Activated CD4-positive, alpha-beta T cell treated with anti-CD3 and anti-CD28 coated beads for 1 hour (primary cell): ENCODE results near the gene MMRN1.

ENCODE experiments used
- DNase-seq: peaks from one replicate; pipeline ENCODE4 v3.0.0-alpha.2; 2020

Gene MMRN1

DNA sequence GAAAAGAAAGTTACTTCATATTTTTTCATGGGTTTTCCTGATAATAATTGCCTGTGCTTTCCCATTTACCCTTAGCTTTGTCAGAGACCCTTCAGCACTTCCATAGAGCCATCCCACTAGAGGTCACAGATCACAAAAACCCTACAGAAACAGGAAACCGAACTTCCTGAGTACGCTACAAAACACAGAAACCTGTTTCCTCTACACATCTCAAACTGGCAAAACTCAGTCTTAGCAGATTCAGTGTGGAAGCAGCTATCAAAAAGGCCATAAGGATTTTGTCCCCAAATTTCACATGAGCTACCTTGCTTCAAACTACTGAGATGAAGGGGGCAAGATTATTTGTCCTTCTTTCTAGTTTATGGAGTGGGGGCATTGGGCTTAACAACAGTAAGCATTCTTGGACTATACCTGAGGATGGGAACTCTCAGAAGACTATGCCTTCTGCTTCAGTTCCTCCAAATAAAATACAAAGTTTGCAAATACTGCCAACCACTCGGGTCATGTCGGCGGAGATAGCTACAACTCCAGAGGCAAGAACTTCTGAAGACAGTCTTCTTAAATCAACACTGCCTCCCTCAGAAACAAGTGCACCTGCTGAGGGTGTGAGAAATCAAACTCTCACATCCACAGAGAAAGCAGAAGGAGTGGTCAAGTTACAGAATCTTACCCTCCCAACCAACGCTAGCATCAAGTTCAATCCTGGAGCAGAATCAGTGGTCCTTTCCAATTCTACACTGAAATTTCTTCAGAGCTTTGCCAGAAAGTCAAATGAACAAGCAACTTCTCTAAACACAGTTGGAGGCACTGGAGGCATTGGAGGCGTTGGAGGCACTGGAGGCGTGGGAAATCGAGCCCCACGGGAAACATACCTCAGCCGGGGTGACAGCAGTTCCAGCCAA, at the start of gene MMRN1:
Gene MMRN1 (plus strand): TSS at position 206 of the 902 bp plus-strand sequence. CDS start 118 bp downstream, at position 324.
- DNase-seq = no peak

- no peak for DNase-seq
These were observed 46.9 kb upstream of the MMRN1 start for GRCh38 chr4:89847571-89848325.

DNA sequence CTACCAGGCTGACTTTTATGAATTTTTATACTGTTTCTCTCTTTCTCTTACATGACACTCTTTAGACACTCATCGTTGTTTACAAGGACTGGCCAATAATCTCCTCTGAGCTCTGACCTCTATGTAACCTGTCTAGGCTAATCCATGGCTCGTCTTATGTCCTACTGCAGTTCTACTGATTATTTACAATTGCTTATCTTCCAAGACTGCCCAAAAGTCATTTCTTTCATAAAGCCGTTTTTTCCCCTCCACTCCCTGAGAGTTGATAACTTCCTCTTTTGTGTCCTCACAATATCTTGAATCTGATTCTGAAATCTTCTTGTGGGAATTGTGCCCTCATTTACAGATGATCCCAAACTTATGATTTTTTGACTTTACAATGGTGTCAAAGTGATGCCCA, 39.4 kb upstream of the MMRN1 start:
- no peak for DNase-seq

GRCh38 chr4:89860971-89861370, 33.7 kb upstream of the MMRN1 start:
- DNase-seq = no peak

GRCh38 chr4:89863533-89863932, 31.1 kb upstream of the MMRN1 start:
- DNase-seq = no peak

DNA sequence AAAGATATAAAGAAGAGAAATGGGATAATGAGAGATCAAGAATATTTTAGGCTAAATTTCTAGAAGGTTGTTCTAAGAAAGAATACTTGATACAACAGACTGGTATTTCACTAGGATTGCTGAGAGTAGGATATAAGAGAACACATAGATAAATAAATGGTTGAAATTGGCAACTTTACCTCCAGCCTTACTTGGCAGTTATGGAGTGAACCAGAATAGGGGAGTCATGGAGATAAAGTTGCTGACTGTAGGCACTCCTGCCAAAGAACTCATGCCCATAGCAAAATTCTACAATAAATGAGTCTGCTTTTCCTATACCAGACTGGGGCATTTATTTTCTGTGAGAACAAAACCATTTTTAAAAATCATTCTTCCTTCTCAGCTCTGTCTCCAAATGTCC, 26.4 kb upstream of the MMRN1 start:
- DNase-seq = no peak

DNA sequence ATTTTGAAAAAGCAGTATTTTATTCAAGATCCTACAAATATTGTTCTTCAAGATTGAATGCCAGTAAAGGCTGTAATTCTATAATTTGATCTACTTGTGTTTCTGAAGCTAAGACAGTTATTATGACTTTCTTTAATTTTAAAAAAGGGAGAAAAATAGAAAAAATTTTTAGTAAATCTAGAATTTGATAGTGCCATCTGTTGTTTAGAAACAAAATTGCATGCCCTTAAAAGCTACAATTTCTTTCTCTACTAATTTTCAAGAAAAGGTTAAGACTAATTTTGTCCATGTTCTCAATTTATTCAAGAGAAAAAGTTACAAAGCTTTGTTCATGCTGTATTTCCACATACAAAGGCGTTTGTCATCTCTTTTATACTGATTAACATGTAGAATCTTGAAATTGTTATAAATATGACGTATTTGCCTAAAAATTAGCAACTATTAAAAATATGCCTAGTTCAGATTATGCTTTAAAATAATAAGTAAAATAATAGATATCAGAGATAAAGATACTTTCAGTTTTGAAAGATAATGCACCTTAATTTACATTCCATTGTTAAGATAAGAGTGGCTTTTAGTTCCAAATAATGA, 25.6 kb upstream of the MMRN1 start:
- DNase-seq = no peak

- DNase-seq = no peak
These were observed 23.4 kb upstream of the MMRN1 start for GRCh38 chr4:89871211-89871610.

- no peak for DNase-seq
These were observed 18.1 kb upstream of the MMRN1 start for GRCh38 chr4:89876548-89876947.

GRCh38 chr4:89878611-89879010, 16.0 kb upstream of the MMRN1 start:
- DNase-seq = no peak

DNA sequence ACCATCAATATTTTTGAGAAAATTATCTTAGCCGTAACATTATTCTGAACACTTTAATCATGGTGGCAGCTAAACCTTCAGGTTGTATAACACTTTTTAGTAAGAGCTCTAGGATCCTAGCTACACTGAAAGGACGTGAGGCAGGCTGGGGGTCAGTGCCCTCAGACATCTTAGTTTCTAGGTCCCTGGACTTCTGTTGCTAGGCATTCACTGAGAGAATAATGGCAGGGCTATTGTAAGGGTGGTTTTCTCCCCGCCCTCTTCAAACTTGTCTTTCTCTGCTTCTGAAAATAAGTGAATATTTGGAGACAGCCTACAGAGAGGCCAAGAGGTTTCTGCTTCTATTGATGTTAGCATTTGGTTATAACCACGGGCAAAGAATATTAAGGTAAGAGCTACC, 15.4 kb upstream of the MMRN1 start:
- no peak for DNase-seq

DNA sequence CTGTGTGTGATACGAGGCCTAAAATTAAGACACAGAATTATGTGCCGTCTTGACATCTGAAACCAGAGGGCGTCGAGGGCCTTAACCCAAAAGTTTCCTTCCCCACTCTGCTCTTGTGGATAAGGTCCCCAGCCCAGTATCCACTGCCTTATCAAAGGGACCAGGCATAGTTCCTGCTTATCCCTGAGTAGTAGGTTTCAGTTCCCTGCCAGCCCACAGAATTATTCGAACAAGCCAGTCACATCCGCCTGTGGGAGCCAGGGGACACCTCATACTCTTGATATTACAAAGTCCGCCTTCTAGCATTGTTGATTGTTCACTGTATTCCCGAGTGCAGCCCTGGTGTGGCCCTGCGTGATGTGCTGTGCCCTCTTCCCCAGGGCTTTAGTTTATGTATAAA, 5.4 kb upstream of the MMRN1 start:
- DNase-seq = no peak

- no peak for DNase-seq
These were observed 3.2 kb downstream of the MMRN1 start for GRCh38 chr4:89897867-89898266.

DNA sequence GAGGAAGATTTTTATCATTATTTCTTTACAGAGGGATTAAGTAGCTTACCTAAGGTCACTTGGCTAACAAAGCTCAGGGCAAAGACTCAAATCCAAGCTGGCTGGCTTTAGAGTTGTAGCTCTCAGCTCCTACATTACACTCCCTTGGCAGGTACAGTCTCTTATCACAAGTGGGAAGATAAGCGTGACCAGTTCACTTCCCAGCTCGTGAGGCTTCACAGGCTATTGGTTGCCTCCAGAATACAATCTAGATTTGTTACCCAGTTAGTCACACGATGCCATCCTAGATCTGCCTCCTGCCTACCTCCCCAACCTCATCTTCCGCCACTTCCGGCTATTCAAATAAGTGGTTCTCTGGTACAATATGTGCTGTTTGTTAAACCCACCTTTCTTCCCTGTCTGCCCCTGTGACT, 3.7 kb downstream of the MMRN1 start:
- DNase-seq = no peak

GRCh38 chr4:89899152-89899551, 4.5 kb downstream of the MMRN1 start:
- no peak for DNase-seq

- DNase-seq = no peak
These were observed 5.2 kb downstream of the MMRN1 start for GRCh38 chr4:89899854-89900253.

GRCh38 chr4:89901808-89902431, 7.3 kb downstream of the MMRN1 start:
- DNase-seq = peak; percentile 34

DNA sequence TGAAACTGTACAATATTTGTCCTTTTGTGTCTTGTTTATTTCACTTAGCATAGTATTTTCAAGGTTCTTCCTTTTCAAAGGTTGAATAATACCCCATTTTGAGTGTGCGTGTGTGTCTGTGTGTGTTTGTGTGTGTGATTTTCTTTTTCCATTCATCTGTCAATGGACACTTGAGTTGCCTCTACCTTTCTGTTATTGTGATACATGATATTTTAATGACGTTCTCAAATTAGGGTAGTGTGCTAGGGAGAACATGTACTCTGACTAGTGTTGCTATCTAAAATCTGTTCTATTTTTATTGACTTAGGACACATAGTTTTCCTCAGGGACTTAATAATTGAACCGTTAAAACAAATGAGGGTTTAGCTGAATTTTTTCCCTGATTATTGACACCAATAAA, 9.9 kb downstream of the MMRN1 start:
- DNase-seq = no peak

DNA sequence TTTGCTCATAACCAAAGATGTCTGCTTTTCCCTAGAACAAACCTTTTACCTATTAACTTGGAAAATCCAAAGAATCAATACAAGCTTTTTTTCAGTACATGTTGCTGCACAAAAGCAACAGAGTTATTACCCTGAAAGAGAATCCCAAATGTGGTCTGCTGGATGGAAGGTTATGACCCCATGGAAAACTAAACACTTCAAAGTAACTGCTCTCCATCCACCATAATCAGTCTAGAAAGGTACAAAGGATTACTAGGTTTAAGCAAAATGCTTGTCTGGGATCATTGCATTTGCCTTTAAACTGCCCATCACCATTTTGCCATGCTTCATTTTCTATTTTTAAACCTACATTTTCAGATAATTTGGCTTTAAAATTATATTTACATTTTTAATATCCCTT, 11.7 kb downstream of the MMRN1 start:
- no peak for DNase-seq

- DNase-seq = no peak
These were observed 12.3 kb downstream of the MMRN1 start for GRCh38 chr4:89906777-89907521.

DNA sequence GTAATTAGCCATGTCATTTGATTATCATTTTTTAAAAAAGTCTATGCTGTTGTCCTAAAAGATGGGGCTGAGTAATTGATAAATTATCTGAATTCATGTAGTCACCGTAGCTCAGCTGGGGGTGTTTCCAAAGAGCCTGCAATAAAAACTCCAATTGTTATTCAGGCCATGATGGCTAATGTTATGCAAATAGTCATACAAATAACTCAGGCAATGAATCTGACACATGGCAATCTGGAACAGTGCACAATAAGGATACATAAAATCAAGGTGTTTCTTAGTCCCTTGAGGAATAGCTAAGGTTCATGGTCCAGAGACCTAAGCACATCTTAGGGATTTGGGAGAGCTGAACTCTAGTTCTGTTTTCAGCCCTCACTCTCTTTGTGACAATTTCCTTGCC, 15.2 kb downstream of the MMRN1 start:
- no peak for DNase-seq

DNA sequence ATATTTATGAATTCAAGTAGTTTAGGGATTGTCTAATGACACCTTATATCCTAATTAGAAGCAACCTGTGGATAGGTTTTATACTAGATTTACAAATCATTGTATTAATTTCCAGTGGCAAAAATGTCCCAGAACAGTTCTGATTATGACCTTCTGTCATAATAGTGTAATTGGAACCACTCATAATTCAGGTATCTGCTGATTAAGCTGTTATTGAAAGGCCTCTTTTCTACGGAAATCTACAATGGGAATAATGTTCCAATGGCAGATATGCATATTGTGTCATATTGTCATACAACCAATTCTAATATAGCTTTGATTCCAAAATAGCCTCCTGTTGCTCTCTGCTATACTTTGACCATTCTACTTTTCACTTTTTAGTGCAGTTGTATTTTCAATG, 19.0 kb downstream of the MMRN1 start:
- DNase-seq = no peak
